ENCODE results near the gene USP24. TPM values are rescaled to one million over a fixed set of nuclear protein-coding genes. Genes with fewer than 3 reads are reported as not detected.

Gene USP24
- total RNA-seq, 1 donor from 2014 or later = 39.1 TPM

- DNase-seq (ENCODE audit: low read depth, low spot score) = no peak
These were observed 160.8 kb downstream of the USP24 start for GRCh38 chr1:55054396-55054795.

GRCh38 chr1:55053265-55053954, 161.8 kb downstream of the USP24 start:
- DNase-seq (ENCODE audit: low read depth, low spot score) = no peak

- DNase-seq (ENCODE audit: low read depth, low spot score) = no peak
These were observed 162.7 kb downstream of the USP24 start for GRCh38 chr1:55052221-55053142.

- no peak for DNase-seq (ENCODE audit: low read depth, low spot score)
These were observed 163.5 kb downstream of the USP24 start for GRCh38 chr1:55051621-55052020.

GRCh38 chr1:55051169-55051568, 164.0 kb downstream of the USP24 start:
- no peak for DNase-seq (ENCODE audit: low read depth, low spot score)

GRCh38 chr1:55050283-55050682, 164.9 kb downstream of the USP24 start:
- no peak for DNase-seq (ENCODE audit: low read depth, low spot score)

GRCh38 chr1:55049914-55050278, 165.3 kb downstream of the USP24 start:
- peak; percentile 61 for DNase-seq (ENCODE audit: low read depth, low spot score)

GRCh38 chr1:55049271-55049913, 165.8 kb downstream of the USP24 start:
- no peak for DNase-seq (ENCODE audit: low read depth, low spot score)

GRCh38 chr1:55048453-55049270, 166.5 kb downstream of the USP24 start:
- DNase-seq (ENCODE audit: low read depth, low spot score) = no peak

GRCh38 chr1:55047611-55048010, 167.6 kb downstream of the USP24 start:
- no peak for DNase-seq (ENCODE audit: low read depth, low spot score)

- no peak for DNase-seq (ENCODE audit: low read depth, low spot score)
These were observed 168.3 kb downstream of the USP24 start for GRCh38 chr1:55046871-55047270.

GRCh38 chr1:55045430-55045829, 169.7 kb downstream of the USP24 start:
- no peak for DNase-seq (ENCODE audit: low read depth, low spot score)

GRCh38 chr1:55044617-55045397, 170.4 kb downstream of the USP24 start:
- no peak for DNase-seq (ENCODE audit: low read depth, low spot score)

GRCh38 chr1:55043726-55044125, 171.4 kb downstream of the USP24 start:
- DNase-seq (ENCODE audit: low read depth, low spot score) = no peak

GRCh38 chr1:55043011-55043410, 172.2 kb downstream of the USP24 start:
- DNase-seq (ENCODE audit: low read depth, low spot score) = no peak

GRCh38 chr1:55041613-55042012, 173.6 kb downstream of the USP24 start:
- no peak for DNase-seq (ENCODE audit: low read depth, low spot score)

GRCh38 chr1:55040933-55041494, 174.2 kb downstream of the USP24 start:
- DNase-seq (ENCODE audit: low read depth, low spot score) = no peak

- DNase-seq (ENCODE audit: low read depth, low spot score) = no peak
These were observed 174.9 kb downstream of the USP24 start for GRCh38 chr1:55040083-55040932.

Data from pulmonary artery endothelial cell (primary cell).